Testis (tissue), 3 donors: ENCODE data around the gene TEX28. TPM values are rescaled to one million over a fixed set of nuclear protein-coding genes. Genes with fewer than 3 reads are reported as not detected.
A peak's percentile ranks its signal among the peaks of the same experiment; 100 is the strongest.

Experiments used
- DNase-seq: peaks from one replicate; pipeline ENCODE4 v3.0.0-alpha.2; 2019
- H3K27ac ChIP-seq, 2 donors: fragments of 200-600 bp; sonication (generic); one replicate each; pipeline ENCODE4 v1.5.1; 2019
- H3K27me3 ChIP-seq: fragments of 200-600 bp; sonication (generic); one replicate; pipeline ENCODE4 v1.5.1; 2019
- H3K36me3 ChIP-seq: fragments of 200-600 bp; sonication (generic); one replicate; pipeline ENCODE4 v1.5.1; 2017; ENCODE audit warnings: low read depth; ENCODE audit errors: missing control alignments
- H3K4me1 ChIP-seq: fragments of 200-600 bp; sonication (generic); one replicate; pipeline ENCODE4 v1.5.1; 2019
- H3K4me3 ChIP-seq, 2 donors: fragments of 200-600 bp; sonication (generic); one replicate each; pipeline ENCODE4 v1.5.1; 2017 to 2019
- H3K9me3 ChIP-seq: fragments of 200-600 bp; sonication (generic); one replicate; pipeline ENCODE4 v1.5.1; 2017
- CTCF ChIP-seq, 3 experiments: fragments of 450-650 bp in 2 of 3; fragments of 200-600 bp in 1 of 3; sonication (generic) in 1 of 3; IDR thresholded peaks; one replicate each; pipeline ENCODE4 v1.5.1; 2016 to 2019; ENCODE audit warnings: antibody characterized with exemption in 3 of 3, mild to moderate bottlenecking in 2 of 3, moderate library complexity in 1 of 3
- POLR2A ChIP-seq: fragments of 450-650 bp; IDR thresholded peaks from one replicate; pipeline ENCODE4 v1.6.1; 2017; ENCODE audit warnings: antibody characterized with exemption, mild to moderate bottlenecking, moderate library complexity
- WGBS, 2 donors: methylation state at CpG; one replicate each; pipeline ENCODE4 v1.1.5; 2018; 5-methylcytosine and 5-hydroxymethylcytosine counted together
- intact Hi-C: fragments of 100-400 bp; cut with DNase I; formaldehyde crosslinking; loops from one replicate; pipeline ENCODE4 v1.15.1; 2023; ENCODE audit warnings: low total_unique reads
- polyA plus RNA-seq: library from polyadenylated mRNA; stranded (reverse); fragments of 350-450 nt; fragmentation: Illumina TruSeq; extraction: RNeasy Lipid Tissue Mini Kit (QIAGEN cat#74804); gene quantifications from one replicate; pipeline ENCODE4 v1.2.3, GENCODE V29; 2014; ENCODE audit warnings: low read depth, low replicate concordance; ENCODE audit not compliant: insufficient read depth
- total RNA-seq, 2 donors: library from RNA; depleted of rRNA; stranded (reverse); fragments of >200 nt; gene quantifications; one replicate each; pipeline ENCODE4 v1.2.3, GENCODE V29; 2016

The TEX28 gene
- total and polyA plus RNA-seq, 3 donors from 2014 or later, result 4.2 to 9.0 (median 6.4) TPM

DNA sequence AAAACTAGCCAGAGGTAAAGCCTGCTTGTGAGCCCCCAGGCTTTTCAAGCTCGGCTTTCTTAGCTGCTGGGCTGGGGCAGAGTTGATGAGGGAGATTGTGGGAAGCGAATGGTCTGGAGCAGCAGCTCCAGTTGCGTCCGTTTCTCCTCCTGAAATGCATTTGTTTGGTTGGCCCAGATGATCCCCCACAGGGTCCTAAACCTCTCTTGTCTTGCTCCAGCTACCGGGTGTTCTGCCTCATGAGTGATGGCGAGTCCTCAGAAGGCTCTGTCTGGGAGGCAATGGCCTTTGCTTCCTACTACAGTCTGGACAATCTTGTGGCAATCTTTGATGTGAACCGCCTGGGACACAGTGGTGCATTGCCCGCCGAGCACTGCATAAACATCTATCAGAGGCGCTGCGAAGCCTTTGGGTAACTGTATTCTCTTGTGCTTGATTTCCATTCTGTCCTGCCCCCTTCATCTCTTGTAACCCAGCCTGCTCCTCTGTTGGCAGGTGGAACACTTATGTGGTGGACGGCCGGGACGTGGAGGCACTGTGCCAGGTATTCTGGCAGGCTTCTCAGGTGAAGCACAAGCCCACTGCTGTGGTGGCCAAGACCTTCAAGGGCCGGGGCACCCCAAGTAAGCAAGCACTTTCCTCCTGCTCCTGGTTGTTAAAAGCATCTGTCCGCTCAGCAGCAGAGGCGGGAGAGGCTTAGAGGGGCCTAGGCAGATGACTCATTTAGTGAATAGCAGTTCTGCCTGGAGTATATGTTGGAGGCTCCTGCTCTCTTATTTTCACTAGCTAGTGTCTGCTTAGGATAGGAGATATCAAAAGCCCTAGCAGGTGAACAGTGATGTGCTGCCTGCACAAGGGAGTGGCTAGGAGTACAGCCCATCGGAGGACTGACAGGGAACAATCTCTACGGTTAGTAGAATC, 16.0 kb upstream of the TEX28 start:
- WGBS, 2 donors, result 90 to 94% methylated on average over 9 to 17 of the region's 19 CpGs
- no peak overlapping the region for H3K27ac ChIP-seq
- H3K4me3 ChIP-seq, result no peak overlapping the region
- no peaks in the 10 kb centered on the region for H3K27me3 ChIP-seq
- H3K4me1 ChIP-seq, result no peaks in the 10 kb centered on the region
- no peaks in the 10 kb centered on the region for H3K9me3 ChIP-seq
- TF ChIP-seq CTCF (IDR thresholded peaks at IDR 0.05) (no peak), POLR2A (no peak)
- H3K36me3 ChIP-seq, result no peaks in the 10 kb centered on the region
- DNase-seq, result no peak
- intact Hi-C loops, result no loop called here

GRCh38 chrX:154309041-154309775, 14.3 kb upstream of the TEX28 start:
- no peak overlapping the region for H3K27ac ChIP-seq
- H3K4me3 ChIP-seq, result no peak overlapping the region
- no peak for TF ChIP-seq CTCF (IDR thresholded peaks at IDR 0.05)
- TF ChIP-seq POLR2A, result no peak
- no peaks in the 10 kb centered on the region for H3K36me3 ChIP-seq
- intact Hi-C loops, result no loop called here
- no peaks in the 10 kb centered on the region for H3K4me1 ChIP-seq
- DNase-seq, result no peak
- H3K9me3 ChIP-seq, result no peaks in the 10 kb centered on the region
- WGBS, 2 donors, result 93% methylated on average over 3 to 16 of the region's 16 CpGs
- H3K27me3 ChIP-seq, result no peaks in the 10 kb centered on the region

- intact Hi-C loops, result no loop called here
- WGBS, 2 donors, result 63% methylated on average over 7 to 9 of the region's 9 CpGs
- Histone ChIP-seq H3K9me3 (no peaks in the 10 kb centered on the region), H3K4me3 (no peak overlapping the region), H3K27ac (no peak overlapping the region), H3K4me1 (no peaks in the 10 kb centered on the region), H3K27me3 (no peaks in the 10 kb centered on the region), H3K36me3 (no peaks in the 10 kb centered on the region)
- no peak for TF ChIP-seq POLR2A
- TF ChIP-seq CTCF (IDR thresholded peaks at IDR 0.05), result peak; percentile 36 to 57 (median 52)
- DNase-seq, result peak; percentile 69
Observed at GRCh38 chrX:154308108-154308946, 13.4 kb upstream of the TEX28 start.

DNA sequence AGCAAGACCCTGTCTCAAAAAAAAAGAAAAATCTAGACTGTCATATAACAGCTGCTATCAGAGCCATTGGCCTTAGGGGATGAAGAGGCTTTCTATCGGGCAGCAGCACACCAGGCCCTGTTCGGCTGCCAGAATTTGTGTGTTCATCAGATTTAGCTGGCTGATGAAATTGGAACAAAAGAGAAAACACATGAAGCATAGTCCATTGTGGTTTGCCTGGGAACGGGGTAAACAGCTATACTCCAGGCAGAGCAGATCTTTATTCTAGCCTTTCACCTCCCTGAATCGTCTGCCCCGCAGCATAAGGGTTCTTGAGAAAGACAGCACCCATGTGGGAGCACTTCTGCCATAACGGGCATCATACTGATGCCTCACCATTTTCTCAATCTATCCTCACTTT, 12.3 kb upstream of the TEX28 start:
- Histone ChIP-seq H3K27me3 (no peaks in the 10 kb centered on the region), H3K9me3 (no peaks in the 10 kb centered on the region), H3K4me3 (no peak overlapping the region), H3K4me1 (no peaks in the 10 kb centered on the region), H3K27ac (no peak overlapping the region), H3K36me3 (no peaks in the 10 kb centered on the region)
- TF ChIP-seq CTCF (IDR thresholded peaks at IDR 0.05) (no peak), POLR2A (no peak)
- intact Hi-C loops, result no loop called here
- DNase-seq, result no peak
- 67 to 74% methylated on average over 6 of the region's 6 CpGs for WGBS, 2 donors
